K562 (cell line): ENCODE results near the gene CA6. TPM values are rescaled to one million over a fixed set of nuclear protein-coding genes. Genes with fewer than 3 reads are reported as not detected.

Experiments
- ATAC-seq: fragments of 200-7000 bp; cut with Tn5 transposase; 3 replicates; pipeline ENCODE4 v1.9.1; 2020; ENCODE audit warnings: moderate library complexity
- BruUV-seq: library from RNA; stranded (reverse); fragments of 400-500 nt; replicated peaks from 2 replicates; lab custom pipeline; 2021; lab: Mats Ljungman, UMichigan
- CTCF ChIA-PET: fragments of 300-600 bp; formaldehyde crosslinking; extraction: SDS; loops from one replicate; lab custom pipeline; 2021; ENCODE audit warnings: low intra/inter-chr PET ratio; lab: Yijun Ruan, JAX
- POLR2A ChIA-PET: fragments of 300-600, 350-650 bp; sonication (Branson Sonifier 250); formaldehyde crosslinking; extraction: SDS; loops from one replicate; lab custom pipeline; 2021; ENCODE audit warnings: antibody characterized with exemption, inconsistent platforms; lab: Yijun Ruan, JAX
- DNase-seq, 4 experiments: peaks; one replicate each; pipeline versions ENCODE4 v3.0.0 to v3.0.0-alpha.2; 2011 to 2018; ENCODE audit warnings: low spot score in 3 of 4, mixed read lengths in 3 of 4; ENCODE audit errors: extremely low read depth in 1 of 4
- FAIRE-seq: peaks from 2 replicates; lab custom pipeline; 2011; peaks lifted over from hg19 to GRCh38; lab: Jason Lieb, UNC
- H2AFZ ChIP-seq: 2 replicates; pipeline ENCODE4 v1.6.0; 2011; ENCODE audit warnings: low read depth, low read length, control low read depth, inconsistent platforms
- H3K27ac ChIP-seq: fragments of 200-600 bp; 3 replicates; pipeline ENCODE4 v1.8.0; 2011; ENCODE audit warnings: low read depth, mild to moderate bottlenecking, control low read depth, inconsistent platforms, low read length, moderate library complexity, mixed read lengths; ENCODE audit errors: extremely low read depth
- H3K27me3 ChIP-seq, 2 experiments: fragments of 300-600 bp in 1 of 2; 2 replicates in 1 of 2; 3 replicates in 1 of 2; pipeline versions ENCODE4 v1.6.0 to v1.8.0; 2011; ENCODE audit warnings: inconsistent platforms in 2 of 2, low read length in 2 of 2, mild to moderate bottlenecking in 1 of 2, mixed read lengths in 1 of 2, moderate library complexity in 1 of 2; ENCODE audit not compliant: control insufficient read depth in 2 of 2, insufficient read depth in 2 of 2
- H3K36me3 ChIP-seq: fragments of 300-600 bp; 3 replicates; pipeline ENCODE4 v1.8.0; 2011; ENCODE audit warnings: mild to moderate bottlenecking, low read length, inconsistent platforms; ENCODE audit not compliant: control insufficient read depth, insufficient read depth
- H3K4me1 ChIP-seq, 2 experiments: fragments of 200-600 bp in 1 of 2; replicated peaks in 1 of 2; 2 replicates in 1 of 2; 3 replicates in 1 of 2; pipeline versions ENCODE4 v1.5.1 to v1.8.0; 2011; ENCODE audit warnings: inconsistent platforms in 2 of 2, low read length in 2 of 2, mild to moderate bottlenecking in 1 of 2, mixed read lengths in 1 of 2, moderate library complexity in 1 of 2; ENCODE audit not compliant: control insufficient read depth in 2 of 2, insufficient read depth in 2 of 2
- H3K4me2 ChIP-seq: 2 replicates; pipeline ENCODE4 v1.6.1; 2011; ENCODE audit warnings: low read length, control low read depth, inconsistent platforms, mixed read lengths; ENCODE audit not compliant: insufficient read depth
- H3K4me3 ChIP-seq: fragments of 200-600 bp; sonication (generic), shearing (Covaris generic); 2 replicates; pipeline ENCODE4 v1.5.1; 2016; ENCODE audit warnings: control low read depth, inconsistent platforms
- H3K79me2 ChIP-seq: fragments of 200-600 bp; 3 replicates; pipeline ENCODE4 v1.8.0; 2011; ENCODE audit warnings: low read length, inconsistent platforms; ENCODE audit not compliant: control insufficient read depth, insufficient read depth
- H3K9ac ChIP-seq, 2 experiments: 2 replicates each; pipeline versions ENCODE4 v1.6.0 to v1.6.1; 2011; ENCODE audit warnings: low read depth in 2 of 2, low read length in 2 of 2, control low read depth in 1 of 2, inconsistent platforms in 1 of 2, mild to moderate bottlenecking in 1 of 2, mixed read lengths in 1 of 2; ENCODE audit not compliant: insufficient read depth in 1 of 2
- H3K9me1 ChIP-seq: one replicate; pipeline ENCODE4 v1.6.0; 2011; ENCODE audit warnings: inconsistent platforms, mild to moderate bottlenecking, low read length, moderate library complexity; ENCODE audit not compliant: control insufficient read depth, insufficient read depth
- H3K9me3 ChIP-seq: replicated peaks from 2 replicates; pipeline ENCODE4 v1.5.1; 2011; ENCODE audit warnings: low read depth, low read length, inconsistent platforms; ENCODE audit not compliant: control insufficient read depth, insufficient read depth
- H4K20me1 ChIP-seq: replicated peaks from 2 replicates; pipeline ENCODE4 v1.6.1; 2011; ENCODE audit warnings: low read length, inconsistent platforms, mixed read lengths; ENCODE audit not compliant: control insufficient read depth, insufficient read depth
- CEBPB ChIP-seq: fragments of 450-650 bp; IDR thresholded peaks from 2 replicates; pipeline ENCODE4 v1.6.1; 2016; ENCODE audit warnings: missing genetic modification characterization, missing compliant biosample characterization
- COPS2 ChIP-seq: fragments of 450-650 bp; conservative IDR thresholded peaks from 2 replicates; pipeline ENCODE4 v1.6.1; 2016; ENCODE audit warnings: mild to moderate bottlenecking, moderate library complexity
- GABPA ChIP-seq: fragments of 200-800 bp; sonication (Bioruptor generic); conservative IDR thresholded peaks from 2 replicates; pipeline ENCODE4 v1.6.1; 2016; ENCODE audit warnings: low read depth, missing genetic modification characterization, missing compliant biosample characterization
- ILK ChIP-seq: fragments of 450-650 bp; IDR thresholded peaks from 2 replicates; pipeline ENCODE4 v1.6.1; 2016; ENCODE audit warnings: missing genetic modification characterization, low read depth, mild to moderate bottlenecking, missing compliant biosample characterization, moderate library complexity, borderline replicate concordance
- NRF1 ChIP-seq, 2 experiments: fragments of 450-650 bp; IDR thresholded peaks in 1 of 2; conservative IDR thresholded peaks in 1 of 2; 2 replicates each; pipeline ENCODE4 v1.6.1; 2014; ENCODE audit warnings: mild to moderate bottlenecking in 2 of 2
- RBBP5 ChIP-seq: fragments of 200-600 bp; sonication (generic); IDR thresholded peaks from 2 replicates; pipeline ENCODE4 v1.6.1; 2012; ENCODE audit warnings: borderline replicate concordance, mild to moderate bottlenecking, low read length, control low read depth, inconsistent platforms; ENCODE audit not compliant: insufficient read depth, poor library complexity, severe bottlenecking
- SLC30A9 ChIP-seq: fragments of 250-450 bp; sonication (Bioruptor Pico); IDR thresholded peaks from 2 replicates; pipeline ENCODE4 v1.8.0; 2022; ENCODE audit warnings: mild to moderate bottlenecking, moderate library complexity
- SMARCB1 ChIP-seq: IDR thresholded peaks from 2 replicates; pipeline ENCODE4 v1.6.1; 2011; ENCODE audit warnings: improper control_type of control experiment, low read depth; ENCODE audit not compliant: insufficient read length
- ZBTB1 ChIP-seq: sonication (generic); formaldehyde crosslinking; IDR thresholded peaks from 2 replicates; pipeline ENCODE4 v1.8.1; 2023; ENCODE audit warnings: missing genetic modification reagents, low read depth, mild to moderate bottlenecking, borderline replicate concordance
- ZNF263 ChIP-seq: sonication (generic); formaldehyde crosslinking; IDR thresholded peaks from 2 replicates; pipeline ENCODE4 v1.8.0; 2022; ENCODE audit warnings: mild to moderate bottlenecking, missing genetic modification reagents, borderline replicate concordance
- WGBS: fragments of 100-300 bp; shearing (Covaris generic); methylation state at CpG from one replicate; pipeline ENCODE4 v1.1.6; 2016; ENCODE audit warnings: low coverage, mixed read lengths; ENCODE audit not compliant: insufficient coverage; ENCODE audit errors: missing lambda C conversion rate; 5-methylcytosine and 5-hydroxymethylcytosine counted together
- in situ Hi-C: fragments of 300-500 bp; cut with MboI; formaldehyde crosslinking; loops from 4 replicates; pipeline ENCODE4 v1.15.0; 2018; ENCODE audit warnings: inconsistent platforms, mixed read lengths
- intact Hi-C: fragments of 100-400 bp; cut with micrococcal nuclease; formaldehyde crosslinking; loops from 2 replicates; pipeline ENCODE4 v1.14.2; 2022
- polyA plus RNA-seq, 8 experiments: library from polyadenylated mRNA; depleted of rRNA in 4 of 8; stranded (reverse) in 5 of 8; unstranded in 3 of 8; fragments of >200 nt; fragmentation: Nextera tagmentation in 2 of 8; fragmentation: Illumina TruSeq in 1 of 8; extraction: Ambion mirVana in 2 of 8; extraction: Trizol in 1 of 8; gene quantifications; 2 replicates each; pipeline versions ENCODE4 v1.2.1 to v1.2.3, GENCODE V29; 2011 to 2014; ENCODE audit warnings: inconsistent platforms in 1 of 8, missing spikeins in 1 of 8
- total RNA-seq, 7 experiments: library from RNA; depleted of rRNA in 6 of 7; stranded (reverse); fragments of >200 nt in 6 of 7; fragmentation: Illumina TruSeq in 2 of 7; extraction: Trizol in 2 of 7; gene quantifications; 2 replicates each; pipeline versions ENCODE4 v1.2.1 to v1.2.3, GENCODE V29; 2011 to 2021; ENCODE audit warnings: low replicate concordance in 1 of 7
- TF ChIP-seq, protein P1 (sequence below): sonication (generic); formaldehyde crosslinking; IDR thresholded peaks from 2 replicates; pipeline ENCODE4 v1.5.0; 2020; ENCODE audit warnings: missing genetic modification reagents

Gene CA6
- total and polyA plus RNA-seq, 9 of the 15 experiments (the other 6 are each of a cell fraction or from before 2014, with no cell fraction given): not detected

DNA sequence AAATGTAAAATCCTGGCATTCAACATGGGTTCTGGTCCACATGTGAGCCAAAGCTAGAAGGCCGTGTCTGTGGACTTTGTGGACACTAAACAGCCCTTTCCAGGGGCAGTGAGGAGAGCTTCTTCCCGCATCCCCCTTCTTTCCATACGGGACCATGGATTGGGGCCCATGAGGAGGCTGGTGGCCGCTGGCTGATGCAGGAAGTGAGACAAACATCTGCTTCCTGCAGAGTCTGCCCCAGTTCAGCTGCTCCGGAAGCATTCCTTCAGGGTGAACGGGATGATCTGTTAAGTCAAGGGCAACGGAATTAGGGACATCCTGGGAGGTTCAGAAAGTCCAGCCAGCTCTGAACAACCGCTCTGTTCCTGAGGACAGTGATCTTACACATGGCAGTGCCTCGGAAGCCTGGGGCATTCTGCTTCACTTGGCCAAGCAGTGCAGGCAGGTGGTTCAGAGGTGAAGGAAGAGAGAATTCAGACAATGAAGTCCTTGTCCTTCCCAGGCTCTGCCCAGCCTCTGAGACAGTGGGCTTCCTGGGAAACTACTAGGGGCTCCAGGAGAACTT lies 1.5 kb downstream of the CA6 start (continued):
- TF ChIP-seq, protein P1, sequence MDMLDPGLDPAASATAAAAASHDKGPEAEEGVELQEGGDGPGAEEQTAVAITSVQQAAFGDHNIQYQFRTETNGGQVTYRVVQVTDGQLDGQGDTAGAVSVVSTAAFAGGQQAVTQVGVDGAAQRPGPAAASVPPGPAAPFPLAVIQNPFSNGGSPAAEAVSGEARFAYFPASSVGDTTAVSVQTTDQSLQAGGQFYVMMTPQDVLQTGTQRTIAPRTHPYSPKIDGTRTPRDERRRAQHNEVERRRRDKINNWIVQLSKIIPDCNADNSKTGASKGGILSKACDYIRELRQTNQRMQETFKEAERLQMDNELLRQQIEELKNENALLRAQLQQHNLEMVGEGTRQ (CRISPR knock-in tag): 0 out of 2 replicates have a peak, but pooled peaks have one; percentile 6
- TF ChIP-seq GABPA (tag): peak; percentile 74

DNA sequence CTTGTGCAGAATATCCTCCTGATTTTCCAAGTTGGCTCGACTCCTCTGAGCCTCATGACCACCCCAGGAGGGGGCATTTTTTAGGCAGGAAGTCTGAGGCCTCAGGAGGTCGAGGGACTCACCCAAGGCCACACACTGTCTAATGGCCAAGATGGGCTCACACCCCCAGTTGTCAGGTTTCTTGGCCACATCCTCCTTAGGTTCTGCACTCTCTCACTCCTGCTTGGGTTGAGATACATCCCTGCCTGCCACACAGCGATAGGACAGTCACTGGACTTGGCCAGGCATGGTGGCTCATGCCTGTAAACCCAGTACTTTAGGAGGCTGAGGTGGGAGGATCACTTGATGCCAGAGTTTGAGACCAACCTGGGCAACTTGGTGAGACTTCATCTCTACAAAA lies 4.6 kb downstream of the CA6 start:
- FAIRE-seq: no peak
- no peak overlapping the region for H2AFZ ChIP-seq
- peaks cover 28 to 62% of the 10 kb centered on the region in 2 experiments for H3K27me3 ChIP-seq
- no peak overlapping the region for H3K27ac ChIP-seq
- no peaks in the 10 kb centered on the region for H3K9me3 ChIP-seq
- H3K4me2 ChIP-seq: no peak overlapping the region
- H4K20me1 ChIP-seq: no peaks in the 10 kb centered on the region
- POLR2A ChIA-PET: interaction anchor here (1.0 kb wide), 1 partner anchor 16 kb away, joined by 3 read pairs; no protein-coding TSS in a partner anchor
- H3K36me3 ChIP-seq: no peaks in the 10 kb centered on the region
- no peaks in the 10 kb centered on the region for H3K4me1 ChIP-seq
- H3K9me1 ChIP-seq: peaks cover 4% of the 10 kb centered on the region
- no peaks in the 10 kb centered on the region for H3K79me2 ChIP-seq
- no peak overlapping the region for H3K9ac ChIP-seq
- in situ Hi-C loops: no loop called here
- TF ChIP-seq CEBPB (no peak), NRF1 (conservative IDR thresholded peaks at IDR 0.05 in 1 of 2, IDR thresholded peaks at IDR 0.05 in 1 of 2) (no peak), ZBTB1 (CRISPR knock-in tag) (no peak), ILK (tag) (no peak), SMARCB1 (no peak), RBBP5 (no peak), COPS2 (no peak), ZNF263 (CRISPR knock-in tag) (no peak), SLC30A9 (CRISPR knock-in tag) (no peak)
- no peak for DNase-seq
- ATAC-seq: no peak
- no TSS peak for BruUV-seq
- H3K4me3 ChIP-seq: no peak overlapping the region
- CTCF ChIA-PET: no interaction called here
- 0% methylated on average over 3 of the region's 3 CpGs for WGBS
- intact Hi-C loops: no loop called here
